CD4-positive, CD25-positive, alpha-beta regulatory T cell (primary cell): Measurements from ENCODE around the gene DRAP1. TPM values are rescaled to one million over a fixed set of nuclear protein-coding genes. Genes with fewer than 3 reads are reported as not detected.

ENCODE experiments used
- ATAC-seq, 2 donors: fragments of 150-1000 bp; cut with Tn5 transposase; one replicate each; pipeline ENCODE4 v1.10.0; 2021; ENCODE audit warnings: low read depth in 2 of 2, moderate number of reproducible peaks in 2 of 2, moderate library complexity in 1 of 2
- DNase-seq, 3 donors: peaks; one replicate each; pipeline versions ENCODE4 v3.0.0 to v3.0.0-alpha.2; 2012 to 2022; ENCODE audit warnings: mixed read lengths in 1 of 3
- H3K27ac ChIP-seq: one replicate; pipeline ENCODE4 v1.7.0; 2013; ENCODE audit warnings: mild to moderate bottlenecking, low read length; ENCODE audit not compliant: insufficient read depth, poor library complexity, severe bottlenecking
- H3K27me3 ChIP-seq: one replicate; pipeline ENCODE4 v1.7.0; 2013; ENCODE audit warnings: low read length; ENCODE audit not compliant: control insufficient read depth, insufficient read depth
- H3K36me3 ChIP-seq: one replicate; pipeline ENCODE4 v1.7.0; 2013; ENCODE audit warnings: mild to moderate bottlenecking, low read length, moderate library complexity; ENCODE audit not compliant: control insufficient read depth, insufficient read depth
- H3K4me1 ChIP-seq: 2 replicates; pipeline ENCODE4 v1.7.0; 2013; ENCODE audit warnings: mild to moderate bottlenecking, low read length; ENCODE audit not compliant: insufficient read depth, control insufficient read depth, poor library complexity, severe bottlenecking
- H3K4me3 ChIP-seq: one replicate; pipeline ENCODE4 v1.7.0; 2013; ENCODE audit warnings: low read depth, mild to moderate bottlenecking, low read length, moderate library complexity
- H3K9me3 ChIP-seq, 2 experiments: 1 replicate in 1 of 2; 2 replicates in 1 of 2; pipeline ENCODE4 v1.7.0; 2013; ENCODE audit warnings: low read length in 2 of 2, mild to moderate bottlenecking in 1 of 2, moderate library complexity in 1 of 2; ENCODE audit not compliant: control insufficient read depth in 2 of 2
- H3K27ac Mint-ChIP-seq, 3 donors: one replicate each; pipeline ENCODE4 v1.8.0; 2020 to 2022; ENCODE audit warnings: mild to moderate bottlenecking in 3 of 3, mixed read lengths in 3 of 3, moderate library complexity in 2 of 3
- H3K27me3 Mint-ChIP-seq: one replicate; pipeline ENCODE4 v1.8.0; 2022; ENCODE audit warnings: mild to moderate bottlenecking, mixed read lengths
- H3K36me3 Mint-ChIP-seq: one replicate; pipeline ENCODE4 v1.8.0; 2020; ENCODE audit warnings: mixed read lengths
- H3K4me1 Mint-ChIP-seq, 4 donors: one replicate each; pipeline ENCODE4 v1.8.0; 2020 to 2022; ENCODE audit warnings: mixed read lengths in 4 of 4, mild to moderate bottlenecking in 1 of 4
- H3K4me3 Mint-ChIP-seq, 4 donors: one replicate each; pipeline ENCODE4 v1.8.0; 2020 to 2022; ENCODE audit warnings: mild to moderate bottlenecking in 4 of 4, mixed read lengths in 4 of 4, moderate library complexity in 3 of 4
- H3K9me3 Mint-ChIP-seq, 7 donors: one replicate each; pipeline ENCODE4 v1.8.0; 2020 to 2022; ENCODE audit warnings: mixed read lengths in 7 of 7, mild to moderate bottlenecking in 3 of 7, moderate library complexity in 2 of 7
- polyA plus RNA-seq, 4 donors: library from polyadenylated mRNA; unstranded; fragments of 300-500 nt; fragmentation: Illumina TruSeq; gene quantifications; one replicate each; pipeline ENCODE4 v1.2.3, GENCODE V29; 2021
- total RNA-seq: library from RNA; stranded (reverse); gene quantifications from one replicate; pipeline ENCODE4 v1.2.3, GENCODE V29; 2022

Gene DRAP1
- total and polyA plus RNA-seq, 5 donors from 2014 or later = 78.2 to 106 (median 82.8) TPM

GRCh38 chr11:65900899-65901180 lies 18.4 kb upstream of the DRAP1 start:
- Mint-ChIP-seq H3K27ac (peak overlapping the region in 2 of 3 donors; percentile 77 to 81), H3K4me1 (peaks cover 0 to 19% (median 5%) of the 10 kb centered on the region in 4 donors), H3K9me3 (peaks cover 0 to 2% (median 0%) of the 10 kb centered on the region in 7 donors), H3K4me3 (peak overlapping the region; percentile 21 to 78 (median 74)), H3K27me3 (peaks cover 29% of the 10 kb centered on the region), H3K36me3 (no peaks in the 10 kb centered on the region)
- ATAC-seq (no peak), DNase-seq (no peak)
- Histone ChIP-seq H3K27ac (peak overlapping the region; percentile 41), H3K9me3 (no peaks in the 10 kb centered on the region), H3K36me3 (no peaks in the 10 kb centered on the region), H3K4me3 (peak overlapping the region; percentile 41), H3K4me1 (peaks cover 22% of the 10 kb centered on the region), H3K27me3 (peaks cover 3% of the 10 kb centered on the region)

GRCh38 chr11:65903068-65903481 lies 16.2 kb upstream of the DRAP1 start:
- H3K27me3 ChIP-seq = peaks cover 9% of the 10 kb centered on the region
- H3K36me3 ChIP-seq = no peaks in the 10 kb centered on the region
- no peak overlapping the region for H3K4me3 ChIP-seq
- H3K9me3 ChIP-seq = no peaks in the 10 kb centered on the region
- Mint-ChIP-seq H3K36me3 (no peaks in the 10 kb centered on the region), H3K27me3 (peaks cover 32% of the 10 kb centered on the region), H3K9me3 (peaks cover 0 to 2% (median 0%) of the 10 kb centered on the region in 7 donors), H3K4me1 (peaks cover 0 to 12% (median 5%) of the 10 kb centered on the region in 4 donors), H3K4me3 (peak overlapping the region in 1 of 4 donors; percentile 72), H3K27ac (no peak overlapping the region)
- peaks cover 22% of the 10 kb centered on the region for H3K4me1 ChIP-seq
- DNase-seq = no peak
- H3K27ac ChIP-seq = no peak overlapping the region
- ATAC-seq = no peak

- DNase-seq = no peak
- H3K4me3 Mint-ChIP-seq = peak overlapping the region in 2 of 4 donors; percentile 1 to 39
Measured at GRCh38 chr11:65903715-65904114, 15.5 kb upstream of the DRAP1 start.

GRCh38 chr11:65906602-65907001 lies 12.6 kb upstream of the DRAP1 start:
- H3K9me3 ChIP-seq = no peaks in the 10 kb centered on the region
- no peaks in the 10 kb centered on the region for H3K9me3 Mint-ChIP-seq
- no peak overlapping the region for H3K27ac ChIP-seq
- no peaks in the 10 kb centered on the region for H3K4me1 ChIP-seq
- H3K4me1 Mint-ChIP-seq = peaks cover 0 to 7% (median 1%) of the 10 kb centered on the region in 4 donors
- H3K27ac Mint-ChIP-seq = no peak overlapping the region
- peak overlapping the region in 1 of 4 donors; percentile 32 for H3K4me3 Mint-ChIP-seq
- H3K27me3 ChIP-seq = peaks cover 9% of the 10 kb centered on the region
- H3K36me3 ChIP-seq = no peaks in the 10 kb centered on the region
- H3K4me3 ChIP-seq = no peak overlapping the region
- ATAC-seq (no peak), DNase-seq (no peak)
- H3K36me3 Mint-ChIP-seq = no peaks in the 10 kb centered on the region
- peaks cover 32% of the 10 kb centered on the region for H3K27me3 Mint-ChIP-seq

More at GRCh38 chr11:65903715-65904114, 15.5 kb upstream of the DRAP1 start:
- H3K4me3 ChIP-seq = no peak overlapping the region
- no peak overlapping the region for H3K27ac ChIP-seq
- H3K36me3 ChIP-seq = no peaks in the 10 kb centered on the region
- no peaks in the 10 kb centered on the region for H3K9me3 ChIP-seq
- H3K36me3 Mint-ChIP-seq = no peaks in the 10 kb centered on the region
- H3K27me3 ChIP-seq = peaks cover 9% of the 10 kb centered on the region
- H3K4me1 ChIP-seq = peaks cover 22% of the 10 kb centered on the region
- no peak for ATAC-seq
- peaks cover 0 to 1% (median 0%) of the 10 kb centered on the region in 7 donors for H3K9me3 Mint-ChIP-seq
- H3K27me3 Mint-ChIP-seq = peaks cover 35% of the 10 kb centered on the region
- peak overlapping the region in 1 of 3 donors; percentile 56 for H3K27ac Mint-ChIP-seq
- peaks cover 0 to 10% (median 5%) of the 10 kb centered on the region in 4 donors for H3K4me1 Mint-ChIP-seq

- ATAC-seq = no peak
- Mint-ChIP-seq H3K9me3 (no peaks in the 10 kb centered on the region), H3K27me3 (peaks cover 26% of the 10 kb centered on the region), H3K4me3 (no peak overlapping the region), H3K36me3 (no peaks in the 10 kb centered on the region), H3K27ac (no peak overlapping the region), H3K4me1 (peaks cover 0 to 7% (median 1%) of the 10 kb centered on the region in 4 donors)
- no peak for DNase-seq
- H3K4me1 ChIP-seq = no peaks in the 10 kb centered on the region
- no peak overlapping the region for H3K27ac ChIP-seq
- H3K9me3 ChIP-seq = no peaks in the 10 kb centered on the region
- no peak overlapping the region for H3K4me3 ChIP-seq
- peaks cover 9% of the 10 kb centered on the region for H3K27me3 ChIP-seq
- H3K36me3 ChIP-seq = no peaks in the 10 kb centered on the region
Measured at GRCh38 chr11:65907878-65908277, 11.3 kb upstream of the DRAP1 start.

GRCh38 chr11:65911682-65912568 lies 7.3 kb upstream of the DRAP1 start:
- ATAC-seq (no peak), DNase-seq (no peak)
- Histone ChIP-seq H3K27ac (no peak overlapping the region), H3K36me3 (no peaks in the 10 kb centered on the region), H3K4me3 (no peak overlapping the region), H3K27me3 (peaks cover 3% of the 10 kb centered on the region), H3K9me3 (no peaks in the 10 kb centered on the region), H3K4me1 (peaks cover 14% of the 10 kb centered on the region)
- Mint-ChIP-seq H3K4me1 (peaks cover 0 to 28% (median 17%) of the 10 kb centered on the region in 4 donors), H3K27me3 (peaks cover 18% of the 10 kb centered on the region), H3K4me3 (peak overlapping the region in 1 of 4 donors; percentile 7), H3K9me3 (no peaks in the 10 kb centered on the region), H3K27ac (no peak overlapping the region), H3K36me3 (no peaks in the 10 kb centered on the region)

- Histone ChIP-seq H3K9me3 (no peaks in the 10 kb centered on the region), H3K27ac (no peak overlapping the region), H3K4me3 (no peak overlapping the region), H3K27me3 (peaks cover under 1% of the 10 kb centered on the region), H3K4me1 (peaks cover 23% of the 10 kb centered on the region), H3K36me3 (no peaks in the 10 kb centered on the region)
- peaks cover 0 to 35% (median 19%) of the 10 kb centered on the region in 4 donors for H3K4me1 Mint-ChIP-seq
- peaks cover 12% of the 10 kb centered on the region for H3K27me3 Mint-ChIP-seq
- peak overlapping the region in 1 of 3 donors; percentile 71 for H3K27ac Mint-ChIP-seq
- H3K4me3 Mint-ChIP-seq = no peak overlapping the region
- H3K36me3 Mint-ChIP-seq = no peaks in the 10 kb centered on the region
- ATAC-seq (no peak), DNase-seq (no peak)
- H3K9me3 Mint-ChIP-seq = no peaks in the 10 kb centered on the region
Measured at GRCh38 chr11:65912845-65913244, 6.4 kb upstream of the DRAP1 start.
